Suprapubic skin (tissue), 3 donors: ENCODE measurements around the gene C2CD4C.

Experiments
- CTCF ChIP-seq, 2 donors: fragments of 200-600 bp in 1 of 2; fragments of 450-650 bp in 1 of 2; sonication (generic) in 1 of 2; IDR thresholded peaks; one replicate each; pipeline ENCODE4 v1.5.1; 2016 to 2019; ENCODE audit warnings: antibody characterized with exemption in 2 of 2, mild to moderate bottlenecking in 1 of 2, moderate library complexity in 1 of 2
- POLR2AphosphoS5 ChIP-seq, 3 donors: sonication (generic); formaldehyde crosslinking; IDR thresholded peaks; one replicate each; pipeline ENCODE4 v1.6.1; 2017; ENCODE audit warnings: antibody characterized with exemption in 3 of 3

GRCh38 chr19:403221-404027 lies 5.5 kb downstream of the C2CD4C start:
- no peak for TF ChIP-seq POLR2AphosphoS5 (IDR thresholded peaks at IDR 0.05)
- TF ChIP-seq CTCF (IDR thresholded peaks at IDR 0.05), result no peak
